Measurements from ENCODE around the gene LYRM4. TPM values are rescaled to one million over a fixed set of nuclear protein-coding genes. Genes with fewer than 3 reads are reported as not detected.

LYRM4 gene
- total and polyA plus RNA-seq, 9 of the 15 experiments (the other 6 are each of a cell fraction or from before 2014, with no cell fraction given): 24.2 to 69.4 (median 41.8) TPM

- TF ChIP-seq CREBBP (IDR thresholded peaks at IDR 0.05; ENCODE audit: low read depth, low read length): no peak
Measured at GRCh38 chr6:5214570-5215052, 46.1 kb downstream of the LYRM4 start (continued).

- Histone ChIP-seq H4K20me1 (replicated peaks; ENCODE audit: control insufficient read depth, insufficient read depth, low read length) (0 out of 2 replicates have a peak, but pooled peaks cover 6% of the 10 kb centered on the region), H3K9ac (ENCODE audit: insufficient read depth in 1 of 2, low read depth in 2 of 2, low read length in 2 of 2) (no peak overlapping the region), H3K4me2 (ENCODE audit: insufficient read depth, low read length) (no peak overlapping the region), H3K9me1 (ENCODE audit: control insufficient read depth, insufficient read depth, low read length) (peaks cover 3% of the 10 kb centered on the region), H2AFZ (ENCODE audit: low read depth, low read length) (no peak overlapping the region), H3K4me1 (replicated peaks in 1 of 2; ENCODE audit: control insufficient read depth in 2 of 2, insufficient read depth in 2 of 2, low read length in 2 of 2) (peaks cover 0 to 12% of the 10 kb centered on the region in 2 experiments; a peak in 3 of 5 replicates), H3K27ac (ENCODE audit: extremely low read depth, low read depth, low read length) (no peak overlapping the region), H3K9me3 (replicated peaks; ENCODE audit: control insufficient read depth, insufficient read depth, low read depth, low read length) (no peaks in the 10 kb centered on the region), H3K36me3 (ENCODE audit: control insufficient read depth, insufficient read depth, low read length) (peaks cover 48% of the 10 kb centered on the region), H3K79me2 (ENCODE audit: control insufficient read depth, insufficient read depth, low read length) (no peaks in the 10 kb centered on the region), H3K27me3 (ENCODE audit: control insufficient read depth in 2 of 2, insufficient read depth in 2 of 2, low read length in 2 of 2) (no peaks in the 10 kb centered on the region), H3K4me3 (no peak overlapping the region)
- DNase-seq (ENCODE audit: extremely low read depth in 1 of 4, low spot score in 3 of 4) (no peak), ATAC-seq (no peak), FAIRE-seq (no peak)
- ChIA-PET POLR2A (interaction anchor here (0.6 to 1.3 kb wide), 2 partner anchors 8 to 67 kb away, joined by 3 read pairs; no protein-coding TSS in a partner anchor), CTCF (ENCODE audit: low intra/inter-chr PET ratio) (interaction anchor here (0.9 to 2.8 kb wide), 4 partner anchors 62 to 918 kb away, joined by 6 to 25 read pairs (median 14); no protein-coding TSS in a partner anchor)
- intact Hi-C loops (cut with micrococcal nuclease): loop anchor here (1.0 to 2.0 kb wide), 3 partner anchors 71 to 188 kb away; no protein-coding TSS in a partner anchor
- in situ Hi-C loops (cut with MboI): loop anchor here (5.0 kb wide), 1 partner anchor 188 kb away; no protein-coding TSS in a partner anchor
- BruUV-seq (replicated peaks): no TSS peak
- WGBS (ENCODE audit: insufficient coverage, low coverage, missing lambda C conversion rate): 89% methylated on average over 8 of the region's 8 CpGs
- TF ChIP-seq RERE (CRISPR knock-in tag; IDR thresholded peaks at IDR 0.05; ENCODE audit: borderline replicate concordance) (no peak), SUPT5H (IDR thresholded peaks at IDR 0.05) (no peak), NCOA2 (IDR thresholded peaks at IDR 0.05; ENCODE audit: partially characterized antibody in 2 of 2) (no peak), NEUROD1 (IDR thresholded peaks at IDR 0.05; ENCODE audit: borderline replicate concordance, low read depth, low read length, partially characterized antibody) (no peak), MYBL2 (IDR thresholded peaks at IDR 0.05; ENCODE audit: low read depth) (no peak), MYBL2 (CRISPR knock-in tag; IDR thresholded peaks at IDR 0.05; ENCODE audit: borderline replicate concordance) (no peak), ZBTB26 (CRISPR knock-in tag; IDR thresholded peaks at IDR 0.05) (no peak), LCOR (CRISPR knock-in tag; IDR thresholded peaks at IDR 0.05) (no peak), FIP1L1 (IDR thresholded peaks at IDR 0.05; ENCODE audit: low read depth, low read length, poor library complexity, severe bottlenecking) (no peak), RFX1 (IDR thresholded peaks at IDR 0.05) (no peak), ZBTB5 (IDR thresholded peaks at IDR 0.05) (no peak)
Measured at GRCh38 chr6:5213836-5214235, 46.9 kb downstream of the LYRM4 start.

Measured in K562 (cell line).